HepG2 (cell line): ENCODE data around the gene CERT1. TPM values are rescaled to one million over a fixed set of nuclear protein-coding genes. Genes with fewer than 3 reads are reported as not detected.
A peak's percentile ranks its signal among the peaks of the same experiment; 100 is the strongest.

Experiments used
- ATAC-seq: fragments of 200-7000 bp; cut with Tn5 transposase; 3 replicates; pipeline ENCODE4 v1.9.1; 2020; ENCODE audit warnings: mild to moderate bottlenecking, moderate library complexity
- BruUV-seq: library from RNA; stranded (reverse); fragments of 400-500 nt; replicated peaks from 2 replicates; lab custom pipeline; 2021; lab: Mats Ljungman, UMichigan
- CTCF ChIA-PET: fragments of 300-600 bp; formaldehyde crosslinking; extraction: SDS; loops from one replicate; lab custom pipeline; 2021; ENCODE audit warnings: low total read pairs, inconsistent platforms, low intra/inter-chr PET ratio; lab: Yijun Ruan, JAX
- POLR2A ChIA-PET: fragments of 350-600 bp; sonication (Branson Sonifier 250); formaldehyde crosslinking; loops from one replicate; lab custom pipeline; 2020; ENCODE audit warnings: antibody characterized with exemption, inconsistent platforms; lab: Yijun Ruan, JAX
- DNase-seq: peaks from one replicate; pipeline ENCODE4 v3.0.0-alpha.2; 2015; ENCODE audit warnings: low spot score
- FAIRE-seq: peaks from 3 replicates; lab custom pipeline; 2011; peaks lifted over from hg19 to GRCh38; lab: Jason Lieb, UNC
- H2AFZ ChIP-seq: one replicate; pipeline ENCODE4 v1.6.1; 2011; ENCODE audit warnings: low read length, inconsistent platforms
- H3K27ac ChIP-seq: fragments of 300-600 bp; 3 replicates; pipeline ENCODE4 v1.8.0; 2011; ENCODE audit warnings: mixed run types, mild to moderate bottlenecking, mixed read lengths, low read length, inconsistent platforms; ENCODE audit not compliant: insufficient read depth; ENCODE audit errors: extremely low read length
- H3K27me3 ChIP-seq, 2 experiments: fragments of 200-600 bp in 1 of 2; 2 replicates in 1 of 2; 3 replicates in 1 of 2; pipeline versions ENCODE4 v1.6.0 to v1.8.0; 2011; ENCODE audit warnings: low read length in 2 of 2, mild to moderate bottlenecking in 2 of 2, moderate library complexity in 2 of 2, inconsistent platforms in 1 of 2; ENCODE audit not compliant: insufficient read depth in 2 of 2, control insufficient read depth in 1 of 2
- H3K36me3 ChIP-seq, 2 experiments: fragments of 200-600 bp in 1 of 2; replicated peaks in 1 of 2; 2 replicates in 1 of 2; 3 replicates in 1 of 2; pipeline versions ENCODE4 v1.5.1 to v1.8.0; 2011; ENCODE audit warnings: low read length in 2 of 2, inconsistent platforms in 1 of 2; ENCODE audit not compliant: insufficient read depth in 2 of 2, control insufficient read depth in 1 of 2
- H3K4me1 ChIP-seq: 2 replicates; pipeline ENCODE4 v1.5.1; 2012; ENCODE audit warnings: low read length, inconsistent platforms; ENCODE audit not compliant: insufficient read depth
- H3K4me2 ChIP-seq: 2 replicates; pipeline ENCODE4 v1.6.0; 2011; ENCODE audit warnings: low read depth, low read length, inconsistent platforms
- H3K4me3 ChIP-seq, 3 experiments: fragments of 200-600 bp in 1 of 3; sonication (generic), shearing (Covaris generic) in 1 of 3; replicated peaks in 1 of 3; 2 replicates each; pipeline ENCODE4 v1.5.1; 2011 to 2016; ENCODE audit warnings: low read length in 3 of 3, inconsistent platforms in 2 of 3, low read depth in 2 of 3, mild to moderate bottlenecking in 2 of 3, control low read depth in 1 of 3, mixed read lengths in 1 of 3; ENCODE audit not compliant: insufficient read depth in 1 of 3
- H3K79me2 ChIP-seq: one replicate; pipeline ENCODE4 v1.6.1; 2011; ENCODE audit warnings: low read length, inconsistent platforms; ENCODE audit not compliant: insufficient read depth
- H3K9ac ChIP-seq: 2 replicates; pipeline ENCODE4 v1.6.0; 2011; ENCODE audit warnings: mild to moderate bottlenecking, low read depth, low read length, inconsistent platforms; ENCODE audit not compliant: insufficient read depth
- H3K9me3 ChIP-seq: 2 replicates; pipeline ENCODE4 v1.5.1; 2012; ENCODE audit warnings: mild to moderate bottlenecking, low read length
- H4K20me1 ChIP-seq: 2 replicates; pipeline ENCODE4 v1.6.0; 2011; ENCODE audit warnings: inconsistent platforms, mild to moderate bottlenecking, low read length, moderate library complexity; ENCODE audit not compliant: insufficient read depth
- ARID5B ChIP-seq: IDR thresholded peaks from 2 replicates; pipeline ENCODE4 v1.4.0; 2020; ENCODE audit warnings: mild to moderate bottlenecking, missing genetic modification reagents
- BCL6 ChIP-seq: IDR thresholded peaks from 2 replicates; pipeline ENCODE4 v1.6.1; 2016; ENCODE audit warnings: missing genetic modification reagents, missing compliant biosample characterization
- CEBPB ChIP-seq: IDR thresholded peaks from 2 replicates; pipeline ENCODE4 v1.6.1; 2011; ENCODE audit warnings: low read depth, low read length, improper control_type of control experiment, borderline replicate concordance
- FOXA3 ChIP-seq: IDR thresholded peaks from 2 replicates; pipeline ENCODE4 v1.6.1; 2016; ENCODE audit warnings: missing genetic modification reagents, missing compliant biosample characterization
- MEIS1 ChIP-seq: sonication (generic); formaldehyde crosslinking; IDR thresholded peaks from 2 replicates; pipeline ENCODE4 v1.9.0; 2021; ENCODE audit warnings: mild to moderate bottlenecking, missing genetic modification reagents, moderate library complexity, borderline replicate concordance
- MTA1 ChIP-seq: sonication (generic); formaldehyde crosslinking; IDR thresholded peaks from 2 replicates; pipeline ENCODE4 v1.4.0; 2020; ENCODE audit warnings: missing genetic modification reagents, mild to moderate bottlenecking, borderline replicate concordance
- RFX1 ChIP-seq: fragments of 450-650 bp; IDR thresholded peaks from 2 replicates; pipeline ENCODE4 v1.6.1; 2017
- SP5 ChIP-seq: IDR thresholded peaks from 2 replicates; pipeline ENCODE4 v1.6.1; 2016; ENCODE audit warnings: low read depth, borderline replicate concordance
- TOPORS ChIP-seq: sonication (generic); formaldehyde crosslinking; IDR thresholded peaks from 2 replicates; pipeline ENCODE4 v1.8.0; 2023; ENCODE audit warnings: mild to moderate bottlenecking, missing genetic modification reagents
- ZFP62 ChIP-seq: sonication (generic); formaldehyde crosslinking; IDR thresholded peaks from 2 replicates; pipeline ENCODE4 v1.4.0; 2020; ENCODE audit warnings: missing genetic modification reagents
- ZNF598 ChIP-seq: sonication (generic); formaldehyde crosslinking; IDR thresholded peaks from 2 replicates; pipeline ENCODE4 v1.5.1; 2020; ENCODE audit warnings: mild to moderate bottlenecking, missing genetic modification reagents, borderline replicate concordance
- ZNF781 ChIP-seq: sonication (generic); formaldehyde crosslinking; IDR thresholded peaks from 2 replicates; pipeline ENCODE4 v1.5.1; 2020; ENCODE audit warnings: borderline replicate concordance, mild to moderate bottlenecking, missing genetic modification reagents; ENCODE audit errors: not compliant biosample characterization
- ZSCAN30 ChIP-seq: sonication (generic); formaldehyde crosslinking; IDR thresholded peaks from 2 replicates; pipeline ENCODE4 v1.5.0; 2020; ENCODE audit warnings: mild to moderate bottlenecking, missing genetic modification reagents
- WGBS: methylation state at CpG from one replicate; pipeline ENCODE4 v1.1.6; 2017; ENCODE audit warnings: low lambda C conversion rate; 5-methylcytosine and 5-hydroxymethylcytosine counted together
- in situ Hi-C: cut with HindIII; loops from 2 replicates; pipeline ENCODE4 v1.10.0; 2017; ENCODE audit warnings: low pct_unique_long_range_greater_than_20kb; ENCODE audit not compliant: extremely low pct_ligation_motif_present
- intact Hi-C: fragments of 100-400 bp; cut with micrococcal nuclease; formaldehyde crosslinking; loops from one replicate; pipeline ENCODE4 v1.10.0; 2022; ENCODE audit not compliant: unreplicated experiment
- polyA plus RNA-seq, 8 experiments: library from polyadenylated mRNA; depleted of rRNA in 3 of 8; stranded (reverse) in 7 of 8; unstranded in 1 of 8; fragments of >200 nt; fragmentation: Illumina TruSeq in 4 of 8; extraction: Trizol in 4 of 8; gene quantifications; 2 replicates each; pipeline versions ENCODE4 v1.2.1 to v1.2.3, GENCODE V29; 2011 to 2016; ENCODE audit warnings: low read depth in 4 of 8, missing spikeins in 1 of 8, mixed read lengths in 1 of 8; ENCODE audit not compliant: insufficient read depth in 1 of 8
- total RNA-seq, 5 experiments: library from RNA; depleted of rRNA; stranded (reverse); fragments of >200 nt; fragmentation: Illumina TruSeq; extraction: Trizol; gene quantifications; 2 replicates each; pipeline ENCODE4 v1.2.3, GENCODE V29; 2016; ENCODE audit warnings: low read depth in 1 of 5
- TF ChIP-seq, protein P1 (sequence below): sonication (generic); formaldehyde crosslinking; IDR thresholded peaks from 2 replicates; pipeline ENCODE4 v1.5.0; 2020; ENCODE audit warnings: missing genetic modification reagents

Gene CERT1
- total and polyA plus RNA-seq, 2 of the 13 experiments (the other 11 are each of a cell fraction or from before 2014, with no cell fraction given): 8.2 to 12.7 TPM

- TF ChIP-seq BCL6 (CRISPR knock-in tag) (peak; percentile 56), ZFP62 (CRISPR knock-in tag) (no peak), FOXA3 (CRISPR knock-in tag) (0 out of 2 replicates have a peak, but pooled peaks have one; percentile 15)
Measured at GRCh38 chr5:75460532-75460931, 50.9 kb downstream of the CERT1 start (continued).

DNA sequence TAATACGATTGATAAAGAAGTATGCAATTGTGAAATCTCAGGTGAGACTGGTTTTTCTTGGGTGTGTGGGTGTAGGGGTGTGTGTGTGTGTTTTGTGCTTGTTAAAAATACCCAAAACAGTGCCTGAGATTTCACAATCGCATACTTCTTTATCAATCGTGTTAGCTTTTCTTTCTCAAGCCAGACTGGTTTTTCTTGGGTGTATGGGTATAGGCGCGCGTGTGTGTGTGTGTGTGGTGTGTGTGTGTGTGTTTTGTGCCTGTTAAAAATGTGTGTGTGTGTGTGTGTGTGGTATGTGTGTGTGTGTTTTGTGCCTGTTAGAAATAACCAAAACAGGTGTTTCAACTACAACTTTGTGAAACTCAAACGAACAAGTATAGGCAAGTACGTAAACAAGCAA is 53.7 kb downstream of the CERT1 start:
- CTCF ChIA-PET: no interaction called here

DNA sequence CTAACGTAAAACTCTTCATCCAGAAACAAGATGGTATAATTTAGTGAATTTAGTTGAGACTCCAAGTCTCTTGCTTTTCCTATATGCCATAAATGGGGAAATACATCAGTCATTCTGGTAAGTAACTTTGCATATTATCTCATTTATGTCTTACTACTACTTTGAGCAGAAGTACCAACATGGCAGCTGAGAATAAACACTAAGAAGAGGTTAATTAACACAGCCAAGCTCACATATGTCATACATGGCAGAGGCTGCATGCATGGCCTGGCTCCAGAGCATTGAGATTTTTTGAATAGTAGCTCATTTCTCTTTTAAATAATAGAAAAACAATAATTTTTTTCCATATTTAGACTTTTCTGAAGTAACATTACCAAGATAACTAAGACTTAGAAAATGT is 54.3 kb downstream of the CERT1 start:
- ChIA-PET POLR2A (no interaction called here), CTCF (no interaction called here)
- FAIRE-seq (no peak), ATAC-seq (no peak), DNase-seq (no peak)
- H4K20me1 ChIP-seq: peaks cover 8% of the 10 kb centered on the region; the same call in 1 of the 2 replicates
- peaks cover 2 to 4% of the 10 kb centered on the region in 2 experiments; a peak in 2 of 5 replicates for H3K36me3 ChIP-seq
- H3K4me1 ChIP-seq: peaks cover 10% of the 10 kb centered on the region
- H2AFZ ChIP-seq: no peak overlapping the region
- no peak overlapping the region for H3K4me2 ChIP-seq
- no peak overlapping the region for H3K27ac ChIP-seq
- H3K79me2 ChIP-seq: no peaks in the 10 kb centered on the region
- H3K27me3 ChIP-seq: no peaks in the 10 kb centered on the region
- no peak overlapping the region for H3K9ac ChIP-seq
- intact Hi-C loops: no loop called here
- 100% methylated on average over 1 of the region's 1 CpG for WGBS
- no TSS peak for BruUV-seq
- in situ Hi-C loops: no loop called here
- H3K4me3 ChIP-seq: no peak overlapping the region
- H3K9me3 ChIP-seq: no peaks in the 10 kb centered on the region
- TF ChIP-seq RFX1: no peak
- no peak for TF ChIP-seq ZNF781 (CRISPR knock-in tag)
- no peak for TF ChIP-seq MEIS1 (CRISPR knock-in tag)
- TF ChIP-seq TOPORS (CRISPR knock-in tag): no peak
- TF ChIP-seq, protein P1, sequence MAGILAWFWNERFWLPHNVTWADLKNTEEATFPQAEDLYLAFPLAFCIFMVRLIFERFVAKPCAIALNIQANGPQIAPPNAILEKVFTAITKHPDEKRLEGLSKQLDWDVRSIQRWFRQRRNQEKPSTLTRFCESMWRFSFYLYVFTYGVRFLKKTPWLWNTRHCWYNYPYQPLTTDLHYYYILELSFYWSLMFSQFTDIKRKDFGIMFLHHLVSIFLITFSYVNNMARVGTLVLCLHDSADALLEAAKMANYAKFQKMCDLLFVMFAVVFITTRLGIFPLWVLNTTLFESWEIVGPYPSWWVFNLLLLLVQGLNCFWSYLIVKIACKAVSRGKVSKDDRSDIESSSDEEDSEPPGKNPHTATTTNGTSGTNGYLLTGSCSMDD (CRISPR knock-in tag): no peak
- no peak for TF ChIP-seq ARID5B
- TF ChIP-seq SP5 (CRISPR knock-in tag): no peak
- TF ChIP-seq ZSCAN30: no peak

More for the DNA sequence above, 53.7 kb downstream of the CERT1 start:
- Histone ChIP-seq H3K79me2 (no peaks in the 10 kb centered on the region), H2AFZ (no peak overlapping the region), H3K4me2 (no peak overlapping the region), H3K4me1 (peaks cover 10% of the 10 kb centered on the region), H4K20me1 (peaks cover 8% of the 10 kb centered on the region; the same call in 1 of the 2 replicates), H3K27me3 (no peaks in the 10 kb centered on the region), H3K9ac (no peak overlapping the region), H3K36me3 (peaks cover 2 to 6% of the 10 kb centered on the region in 2 experiments; a peak in 2 of 5 replicates), H3K9me3 (no peaks in the 10 kb centered on the region), H3K4me3 (no peak overlapping the region), H3K27ac (no peak overlapping the region)
- DNase-seq (no peak), FAIRE-seq (no peak), ATAC-seq (no peak)
- in situ Hi-C loops (no loop called here), intact Hi-C loops (no loop called here)
- 96% methylated on average over 8 of the region's 8 CpGs for WGBS
- TF ChIP-seq ZNF598 (CRISPR knock-in tag) (no peak), CEBPB (0 out of 2 replicates have a peak, but pooled peaks have one; percentile 43), MTA1 (CRISPR knock-in tag) (no peak)
- POLR2A ChIA-PET: no interaction called here
- no TSS peak for BruUV-seq
